HepG2 (cell line): Measurements from ENCODE around the gene SHCBP1L. TPM values are rescaled to one million over a fixed set of nuclear protein-coding genes. Genes with fewer than 3 reads are reported as not detected.

Experiments
- ATAC-seq: fragments of 200-7000 bp; cut with Tn5 transposase; 3 replicates; pipeline ENCODE4 v1.9.1; 2020; ENCODE audit warnings: mild to moderate bottlenecking, moderate library complexity
- BruUV-seq: library from RNA; stranded (reverse); fragments of 400-500 nt; replicated peaks from 2 replicates; lab custom pipeline; 2021; lab: Mats Ljungman, UMichigan
- CTCF ChIA-PET: fragments of 300-600 bp; formaldehyde crosslinking; extraction: SDS; loops from one replicate; lab custom pipeline; 2021; ENCODE audit warnings: low total read pairs, inconsistent platforms, low intra/inter-chr PET ratio; lab: Yijun Ruan, JAX
- POLR2A ChIA-PET: fragments of 350-600 bp; sonication (Branson Sonifier 250); formaldehyde crosslinking; loops from one replicate; lab custom pipeline; 2020; ENCODE audit warnings: antibody characterized with exemption, inconsistent platforms; lab: Yijun Ruan, JAX
- DNase-seq: peaks from one replicate; pipeline ENCODE4 v3.0.0-alpha.2; 2015; ENCODE audit warnings: low spot score
- FAIRE-seq: peaks from 3 replicates; lab custom pipeline; 2011; peaks lifted over from hg19 to GRCh38; lab: Jason Lieb, UNC
- H2AFZ ChIP-seq: one replicate; pipeline ENCODE4 v1.6.1; 2011; ENCODE audit warnings: low read length, inconsistent platforms
- H3K27ac ChIP-seq: fragments of 300-600 bp; 3 replicates; pipeline ENCODE4 v1.8.0; 2011; ENCODE audit warnings: mixed run types, mild to moderate bottlenecking, mixed read lengths, low read length, inconsistent platforms; ENCODE audit not compliant: insufficient read depth; ENCODE audit errors: extremely low read length
- H3K27me3 ChIP-seq, 2 experiments: fragments of 200-600 bp in 1 of 2; 2 replicates in 1 of 2; 3 replicates in 1 of 2; pipeline versions ENCODE4 v1.6.0 to v1.8.0; 2011; ENCODE audit warnings: low read length in 2 of 2, mild to moderate bottlenecking in 2 of 2, moderate library complexity in 2 of 2, inconsistent platforms in 1 of 2; ENCODE audit not compliant: insufficient read depth in 2 of 2, control insufficient read depth in 1 of 2
- H3K36me3 ChIP-seq, 2 experiments: fragments of 200-600 bp in 1 of 2; replicated peaks in 1 of 2; 2 replicates in 1 of 2; 3 replicates in 1 of 2; pipeline versions ENCODE4 v1.5.1 to v1.8.0; 2011; ENCODE audit warnings: low read length in 2 of 2, inconsistent platforms in 1 of 2; ENCODE audit not compliant: insufficient read depth in 2 of 2, control insufficient read depth in 1 of 2
- H3K4me1 ChIP-seq: 2 replicates; pipeline ENCODE4 v1.5.1; 2012; ENCODE audit warnings: low read length, inconsistent platforms; ENCODE audit not compliant: insufficient read depth
- H3K4me2 ChIP-seq: 2 replicates; pipeline ENCODE4 v1.6.0; 2011; ENCODE audit warnings: low read depth, low read length, inconsistent platforms
- H3K4me3 ChIP-seq, 3 experiments: fragments of 200-600 bp in 1 of 3; sonication (generic), shearing (Covaris generic) in 1 of 3; replicated peaks in 1 of 3; 2 replicates each; pipeline ENCODE4 v1.5.1; 2011 to 2016; ENCODE audit warnings: low read length in 3 of 3, inconsistent platforms in 2 of 3, low read depth in 2 of 3, mild to moderate bottlenecking in 2 of 3, control low read depth in 1 of 3, mixed read lengths in 1 of 3; ENCODE audit not compliant: insufficient read depth in 1 of 3
- H3K79me2 ChIP-seq: one replicate; pipeline ENCODE4 v1.6.1; 2011; ENCODE audit warnings: low read length, inconsistent platforms; ENCODE audit not compliant: insufficient read depth
- H3K9ac ChIP-seq: 2 replicates; pipeline ENCODE4 v1.6.0; 2011; ENCODE audit warnings: mild to moderate bottlenecking, low read depth, low read length, inconsistent platforms; ENCODE audit not compliant: insufficient read depth
- H3K9me3 ChIP-seq: 2 replicates; pipeline ENCODE4 v1.5.1; 2012; ENCODE audit warnings: mild to moderate bottlenecking, low read length
- H4K20me1 ChIP-seq: 2 replicates; pipeline ENCODE4 v1.6.0; 2011; ENCODE audit warnings: inconsistent platforms, mild to moderate bottlenecking, low read length, moderate library complexity; ENCODE audit not compliant: insufficient read depth
- ARNT2 ChIP-seq: sonication (generic); formaldehyde crosslinking; IDR thresholded peaks from 2 replicates; pipeline ENCODE4 v1.8.0; 2022; ENCODE audit warnings: mild to moderate bottlenecking, low read depth, missing genetic modification reagents, moderate library complexity
- CHD4 ChIP-seq: fragments of 200-600 bp; sonication (generic); IDR thresholded peaks from 2 replicates; pipeline ENCODE4 v1.7.0; 2017; ENCODE audit warnings: mild to moderate bottlenecking, low read length, borderline replicate concordance
- JUND ChIP-seq: sonication (generic); formaldehyde crosslinking; IDR thresholded peaks from 2 replicates; pipeline ENCODE4 v1.8.0; 2022; ENCODE audit warnings: mild to moderate bottlenecking, missing genetic modification reagents
- NFE2 ChIP-seq: sonication (generic); formaldehyde crosslinking; IDR thresholded peaks from 2 replicates; pipeline ENCODE4 v1.4.0; 2020; ENCODE audit warnings: missing genetic modification reagents
- PTBP1 ChIP-seq: fragments of 200-400 bp; formaldehyde crosslinking; IDR thresholded peaks from 2 replicates; pipeline ENCODE4 v1.6.1; 2018; ENCODE audit warnings: low read length, low read depth; ENCODE audit not compliant: poor library complexity, severe bottlenecking
- TBX2 ChIP-seq: sonication (generic); formaldehyde crosslinking; IDR thresholded peaks from 2 replicates; pipeline ENCODE4 v1.5.0; 2020; ENCODE audit warnings: missing genetic modification reagents, mild to moderate bottlenecking, borderline replicate concordance
- ZMYM4 ChIP-seq: sonication (generic); formaldehyde crosslinking; IDR thresholded peaks from 2 replicates; pipeline ENCODE4 v1.8.1; 2023; ENCODE audit warnings: mild to moderate bottlenecking, missing genetic modification reagents
- ZNF225 ChIP-seq: sonication (generic); formaldehyde crosslinking; IDR thresholded peaks from 2 replicates; pipeline ENCODE4 v1.4.0; 2020; ENCODE audit warnings: mild to moderate bottlenecking, missing genetic modification reagents
- ZNF44 ChIP-seq: sonication (generic); formaldehyde crosslinking; IDR thresholded peaks from 2 replicates; pipeline ENCODE4 v1.5.1; 2020; ENCODE audit warnings: mild to moderate bottlenecking, missing genetic modification reagents
- ZNF670 ChIP-seq: sonication (generic); formaldehyde crosslinking; IDR thresholded peaks from 2 replicates; pipeline ENCODE4 v1.8.0; 2022; ENCODE audit warnings: mild to moderate bottlenecking, missing genetic modification reagents, borderline replicate concordance
- WGBS: methylation state at CpG from one replicate; pipeline ENCODE4 v1.1.6; 2017; ENCODE audit warnings: low lambda C conversion rate; 5-methylcytosine and 5-hydroxymethylcytosine counted together
- in situ Hi-C: cut with HindIII; loops from 2 replicates; pipeline ENCODE4 v1.10.0; 2017; ENCODE audit warnings: low pct_unique_long_range_greater_than_20kb; ENCODE audit not compliant: extremely low pct_ligation_motif_present
- intact Hi-C: fragments of 100-400 bp; cut with micrococcal nuclease; formaldehyde crosslinking; loops from one replicate; pipeline ENCODE4 v1.10.0; 2022; ENCODE audit not compliant: unreplicated experiment
- polyA plus RNA-seq, 8 experiments: library from polyadenylated mRNA; depleted of rRNA in 3 of 8; stranded (reverse) in 7 of 8; unstranded in 1 of 8; fragments of >200 nt; fragmentation: Illumina TruSeq in 4 of 8; extraction: Trizol in 4 of 8; gene quantifications; 2 replicates each; pipeline versions ENCODE4 v1.2.1 to v1.2.3, GENCODE V29; 2011 to 2016; ENCODE audit warnings: low read depth in 4 of 8, missing spikeins in 1 of 8, mixed read lengths in 1 of 8; ENCODE audit not compliant: insufficient read depth in 1 of 8
- total RNA-seq, 5 experiments: library from RNA; depleted of rRNA; stranded (reverse); fragments of >200 nt; fragmentation: Illumina TruSeq; extraction: Trizol; gene quantifications; 2 replicates each; pipeline ENCODE4 v1.2.3, GENCODE V29; 2016; ENCODE audit warnings: low read depth in 1 of 5
- TF ChIP-seq, protein P1 (sequence below): sonication (generic); formaldehyde crosslinking; IDR thresholded peaks from 2 replicates; pipeline ENCODE4 v1.8.1; 2023; ENCODE audit warnings: mild to moderate bottlenecking, missing genetic modification reagents
- TF ChIP-seq, protein P2 (sequence below): sonication (generic); formaldehyde crosslinking; IDR thresholded peaks from 2 replicates; pipeline ENCODE4 v1.5.1; 2020; ENCODE audit warnings: mild to moderate bottlenecking, missing genetic modification reagents, moderate library complexity
- TF ChIP-seq, protein P3 (sequence below): sonication (generic); formaldehyde crosslinking; IDR thresholded peaks from 2 replicates; pipeline ENCODE4 v1.8.1; 2022; ENCODE audit warnings: low read depth, mild to moderate bottlenecking, missing genetic modification reagents

The SHCBP1L gene
- total and polyA plus RNA-seq, 2 of the 13 experiments (the other 11 are each of a cell fraction or from before 2014, with no cell fraction given), result not detected

DNA sequence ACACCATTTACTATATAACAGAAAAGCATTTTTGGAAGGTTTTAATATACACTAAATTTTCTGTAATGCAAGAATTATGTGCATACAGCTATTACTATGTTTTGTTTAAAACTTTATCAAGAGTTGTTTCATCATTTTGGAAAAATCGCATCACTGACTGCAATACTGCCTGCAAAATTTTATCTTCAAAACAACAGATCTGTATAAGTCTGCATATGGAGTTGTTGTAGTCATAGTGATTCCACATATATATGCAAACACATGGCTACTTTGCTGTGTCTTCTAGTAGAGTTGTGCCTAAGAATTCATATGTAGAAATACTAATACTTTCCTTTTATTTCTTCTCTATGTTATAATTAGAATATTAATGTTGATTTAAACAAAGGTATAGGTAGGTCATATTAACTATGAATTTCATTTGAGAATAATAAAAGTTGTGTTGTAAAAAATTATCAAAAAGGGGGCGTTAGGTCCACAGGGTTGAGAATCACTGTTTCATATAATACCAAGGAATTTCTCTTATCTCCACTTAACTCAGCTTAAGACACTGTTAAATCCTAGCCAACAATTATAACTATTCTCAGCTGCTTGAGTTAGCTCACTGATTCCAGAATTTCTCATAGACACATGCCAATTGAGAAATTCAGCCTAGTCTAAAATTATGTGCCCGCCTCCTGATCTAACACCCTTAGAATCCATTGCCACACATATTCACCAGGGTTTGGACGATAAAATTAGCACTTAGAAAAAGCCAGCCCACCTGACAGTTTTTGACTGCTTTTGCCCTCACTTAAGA is 47.4 kb upstream of the SHCBP1L start:
- H3K79me2 ChIP-seq, result no peaks in the 10 kb centered on the region
- H3K9ac ChIP-seq, result no peak overlapping the region
- H4K20me1 ChIP-seq, result no peaks in the 10 kb centered on the region
- DNase-seq, result no peak
- peaks cover 11% of the 10 kb centered on the region; the same call in 1 of the 2 replicates for H3K4me1 ChIP-seq
- TF ChIP-seq NFE2 (CRISPR knock-in tag), result no peak
- no peak for TF ChIP-seq TBX2
- TF ChIP-seq ZMYM4 (CRISPR knock-in tag), result no peak
- no peak for TF ChIP-seq ZNF44 (CRISPR knock-in tag)
- no peak for TF ChIP-seq JUND (CRISPR knock-in tag)
- TF ChIP-seq, protein P1, sequence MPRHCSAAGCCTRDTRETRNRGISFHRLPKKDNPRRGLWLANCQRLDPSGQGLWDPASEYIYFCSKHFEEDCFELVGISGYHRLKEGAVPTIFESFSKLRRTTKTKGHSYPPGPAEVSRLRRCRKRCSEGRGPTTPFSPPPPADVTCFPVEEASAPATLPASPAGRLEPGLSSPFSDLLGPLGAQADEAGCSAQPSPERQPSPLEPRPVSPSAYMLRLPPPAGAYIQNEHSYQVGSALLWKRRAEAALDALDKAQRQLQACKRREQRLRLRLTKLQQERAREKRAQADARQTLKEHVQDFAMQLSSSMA, result no peak
- TF ChIP-seq ZNF670 (CRISPR knock-in tag), result no peak
- no peak for TF ChIP-seq ZNF225 (CRISPR knock-in tag)
- TF ChIP-seq, all 625 proteins: peak for 0
- CTCF ChIA-PET, result no interaction called here
- ATAC-seq (no peak), FAIRE-seq (no peak)
- 68% methylated on average over 4 of the region's 4 CpGs for WGBS
- H2AFZ ChIP-seq, result no peak overlapping the region
- POLR2A ChIA-PET, result no interaction called here
- intact Hi-C loops, result no loop called here
- no peak overlapping the region for H3K4me3 ChIP-seq
- H3K36me3 ChIP-seq, result no peaks in the 10 kb centered on the region
- in situ Hi-C loops, result no loop called here
- H3K27me3 ChIP-seq, result no peaks in the 10 kb centered on the region
- no peaks in the 10 kb centered on the region for H3K9me3 ChIP-seq
- BruUV-seq, result no TSS peak
- H3K27ac ChIP-seq, result no peak overlapping the region
- no peak overlapping the region for H3K4me2 ChIP-seq

DNA sequence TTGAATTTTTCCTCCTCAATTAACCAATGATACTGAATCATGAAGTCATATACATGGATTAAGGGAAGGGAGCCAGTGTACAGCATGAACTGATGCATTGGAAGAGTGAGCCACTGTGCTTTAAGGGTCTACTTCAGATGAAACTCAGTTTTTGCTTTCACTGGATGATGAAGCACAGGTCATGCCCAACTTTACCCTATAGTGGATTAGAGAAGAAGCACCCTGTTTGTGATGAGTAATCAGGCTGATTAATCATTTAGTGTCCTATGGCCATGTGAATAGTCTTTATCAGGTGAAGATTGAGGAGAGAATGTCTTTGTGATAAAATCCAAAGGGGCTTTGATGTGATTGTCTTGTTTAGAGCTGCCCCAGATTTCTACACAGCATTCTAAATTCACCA is 45.5 kb upstream of the SHCBP1L start:
- FAIRE-seq (no peak), DNase-seq (no peak), ATAC-seq (no peak)
- Histone ChIP-seq H3K27me3 (no peaks in the 10 kb centered on the region), H3K79me2 (no peaks in the 10 kb centered on the region), H4K20me1 (no peaks in the 10 kb centered on the region), H3K4me2 (no peak overlapping the region), H3K9me3 (no peaks in the 10 kb centered on the region), H3K36me3 (no peaks in the 10 kb centered on the region), H2AFZ (no peak overlapping the region), H3K27ac (no peak overlapping the region), H3K4me1 (peaks cover 11% of the 10 kb centered on the region; the same call in 1 of the 2 replicates), H3K9ac (no peak overlapping the region), H3K4me3 (no peak overlapping the region)
- POLR2A ChIA-PET, result no interaction called here
- intact Hi-C loops, result no loop called here
- BruUV-seq, result no TSS peak
- in situ Hi-C loops, result no loop called here
- CTCF ChIA-PET, result no interaction called here
- TF ChIP-seq ARNT2 (CRISPR knock-in tag) (no peak), PTBP1 (no peak), CHD4 (no peak)
- TF ChIP-seq, protein P2, sequence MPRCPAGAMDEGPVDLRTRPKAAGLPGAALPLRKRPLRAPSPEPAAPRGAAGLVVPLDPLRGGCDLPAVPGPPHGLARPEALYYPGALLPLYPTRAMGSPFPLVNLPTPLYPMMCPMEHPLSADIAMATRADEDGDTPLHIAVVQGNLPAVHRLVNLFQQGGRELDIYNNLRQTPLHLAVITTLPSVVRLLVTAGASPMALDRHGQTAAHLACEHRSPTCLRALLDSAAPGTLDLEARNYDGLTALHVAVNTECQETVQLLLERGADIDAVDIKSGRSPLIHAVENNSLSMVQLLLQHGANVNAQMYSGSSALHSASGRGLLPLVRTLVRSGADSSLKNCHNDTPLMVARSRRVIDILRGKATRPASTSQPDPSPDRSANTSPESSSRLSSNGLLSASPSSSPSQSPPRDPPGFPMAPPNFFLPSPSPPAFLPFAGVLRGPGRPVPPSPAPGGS (CRISPR knock-in tag), result no peak
- TF ChIP-seq, protein P3, sequence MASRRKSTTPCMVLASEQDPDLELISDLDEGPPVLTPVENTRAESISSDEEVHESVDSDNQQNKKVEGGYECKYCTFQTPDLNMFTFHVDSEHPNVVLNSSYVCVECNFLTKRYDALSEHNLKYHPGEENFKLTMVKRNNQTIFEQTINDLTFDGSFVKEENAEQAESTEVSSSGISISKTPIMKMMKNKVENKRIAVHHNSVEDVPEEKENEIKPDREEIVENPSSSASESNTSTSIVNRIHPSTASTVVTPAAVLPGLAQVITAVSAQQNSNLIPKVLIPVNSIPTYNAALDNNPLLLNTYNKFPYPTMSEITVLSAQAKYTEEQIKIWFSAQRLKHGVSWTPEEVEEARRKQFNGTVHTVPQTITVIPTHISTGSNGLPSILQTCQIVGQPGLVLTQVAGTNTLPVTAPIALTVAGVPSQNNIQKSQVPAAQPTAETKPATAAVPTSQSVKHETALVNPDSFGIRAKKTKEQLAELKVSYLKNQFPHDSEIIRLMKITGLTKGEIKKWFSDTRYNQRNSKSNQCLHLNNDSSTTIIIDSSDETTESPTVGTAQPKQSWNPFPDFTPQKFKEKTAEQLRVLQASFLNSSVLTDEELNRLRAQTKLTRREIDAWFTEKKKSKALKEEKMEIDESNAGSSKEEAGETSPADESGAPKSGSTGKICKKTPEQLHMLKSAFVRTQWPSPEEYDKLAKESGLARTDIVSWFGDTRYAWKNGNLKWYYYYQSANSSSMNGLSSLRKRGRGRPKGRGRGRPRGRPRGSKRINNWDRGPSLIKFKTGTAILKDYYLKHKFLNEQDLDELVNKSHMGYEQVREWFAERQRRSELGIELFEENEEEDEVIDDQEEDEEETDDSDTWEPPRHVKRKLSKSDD (CRISPR knock-in tag), result no peak
